WERI-Rb-1 (cell line): Measurements from ENCODE around the gene PTCD2.

Experiments used
- DNase-seq: peaks from one replicate; pipeline ENCODE4 v3.0.0-alpha.2; 2020
- H3K27ac ChIP-seq: fragments of 250-450 bp; sonication (Bioruptor Pico); 2 replicates; pipeline ENCODE4 v1.5.1; 2020; ENCODE audit warnings: mild to moderate bottlenecking, moderate library complexity
- H3K27me3 ChIP-seq: fragments of 250-450 bp; sonication (Bioruptor Pico); 2 replicates; pipeline ENCODE4 v1.5.1; 2021; ENCODE audit warnings: mild to moderate bottlenecking, low read depth, moderate library complexity; ENCODE audit not compliant: insufficient read depth, severe bottlenecking
- H3K36me3 ChIP-seq: fragments of 250-450 bp; sonication (Bioruptor Pico); 2 replicates; pipeline ENCODE4 v1.5.1; 2020; ENCODE audit warnings: mild to moderate bottlenecking, moderate library complexity
- H3K4me3 ChIP-seq: 2 replicates; pipeline ENCODE4 v1.5.1; 2011; ENCODE audit warnings: low read depth, mild to moderate bottlenecking, control low read depth, low read length
- H3K9me3 ChIP-seq: fragments of 250-450 bp; sonication (Bioruptor Pico); 2 replicates; pipeline ENCODE4 v1.5.1; 2021; ENCODE audit warnings: mild to moderate bottlenecking, moderate library complexity; ENCODE audit not compliant: severe bottlenecking
- CTCF ChIP-seq: IDR thresholded peaks from 2 replicates; pipeline ENCODE4 v1.5.1; 2011; ENCODE audit warnings: low read depth, mild to moderate bottlenecking, control low read depth, inconsistent platforms, low read length

The PTCD2 gene

GRCh38 chr5:72291601-72292000 lies 28.6 kb upstream of the PTCD2 start:
- no peak for DNase-seq
- no peak overlapping the region for H3K27ac ChIP-seq
- H3K4me3 ChIP-seq = no peak overlapping the region
- TF ChIP-seq CTCF = no peak
- peaks cover 22% of the 10 kb centered on the region for H3K36me3 ChIP-seq
- H3K9me3 ChIP-seq = no peaks in the 10 kb centered on the region
- no peaks in the 10 kb centered on the region for H3K27me3 ChIP-seq

- H3K36me3 ChIP-seq = peaks cover 24% of the 10 kb centered on the region
- H3K9me3 ChIP-seq = no peaks in the 10 kb centered on the region
- no peaks in the 10 kb centered on the region for H3K27me3 ChIP-seq
- H3K4me3 ChIP-seq = no peak overlapping the region
- no peak for TF ChIP-seq CTCF
- no peak for DNase-seq
- H3K27ac ChIP-seq = no peak overlapping the region
These were observed 27.8 kb upstream of the PTCD2 start for GRCh38 chr5:72292411-72292810.

- no peak for DNase-seq
- no peak for TF ChIP-seq CTCF
- Histone ChIP-seq H3K4me3 (no peak overlapping the region), H3K9me3 (no peaks in the 10 kb centered on the region), H3K36me3 (peaks cover 20% of the 10 kb centered on the region), H3K27ac (no peak overlapping the region), H3K27me3 (no peaks in the 10 kb centered on the region)
These were observed 26.6 kb upstream of the PTCD2 start for GRCh38 chr5:72293495-72294055.

- TF ChIP-seq CTCF = no peak
- no peaks in the 10 kb centered on the region for H3K9me3 ChIP-seq
- H3K27ac ChIP-seq = no peak overlapping the region
- H3K27me3 ChIP-seq = no peaks in the 10 kb centered on the region
- H3K4me3 ChIP-seq = no peak overlapping the region
- peaks cover 20% of the 10 kb centered on the region for H3K36me3 ChIP-seq
- DNase-seq = no peak
These were observed 25.7 kb upstream of the PTCD2 start for GRCh38 chr5:72294473-72294872.

GRCh38 chr5:72295539-72295938 lies 24.6 kb upstream of the PTCD2 start:
- no peaks in the 10 kb centered on the region for H3K27me3 ChIP-seq
- no peak overlapping the region for H3K4me3 ChIP-seq

More at GRCh38 chr5:72295539-72295938, 24.6 kb upstream of the PTCD2 start:
- DNase-seq = no peak
- Histone ChIP-seq H3K9me3 (no peaks in the 10 kb centered on the region), H3K36me3 (peaks cover 20% of the 10 kb centered on the region), H3K27ac (no peak overlapping the region)
- no peak for TF ChIP-seq CTCF
